B cell (primary cell): ENCODE data around the gene DNAH2. TPM values are rescaled to one million over a fixed set of nuclear protein-coding genes. Genes with fewer than 3 reads are reported as not detected.

Experiments
- ATAC-seq: fragments of 200-7000 bp; cut with Tn5 transposase; one replicate; pipeline ENCODE4 v1.10.0; 2021; ENCODE audit warnings: low read depth, mild to moderate bottlenecking, moderate number of reproducible peaks, moderate library complexity
- CTCF ChIA-PET: fragments of 350-600 bp; sonication (Branson Sonifier 250); formaldehyde crosslinking; loops from one replicate; lab custom pipeline; 2021; ENCODE audit warnings: antibody characterized with exemption, inconsistent platforms; lab: Charles Lee
- POLR2A ChIA-PET: fragments of 350-600 bp; sonication (Branson Sonifier 250); formaldehyde crosslinking; loops from one replicate; lab custom pipeline; 2021; ENCODE audit warnings: antibody characterized with exemption; lab: Charles Lee
- DNase-seq: peaks from one replicate; pipeline ENCODE4 v3.0.0; 2013
- H2AFZ ChIP-seq: 2 replicates; pipeline ENCODE4 v1.6.1; 2012; ENCODE audit warnings: mild to moderate bottlenecking, low read depth, low read length; ENCODE audit not compliant: insufficient read depth, poor library complexity, severe bottlenecking
- H3K27ac ChIP-seq, 2 donors: 1 replicate in 1 of 2; 2 replicates in 1 of 2; pipeline ENCODE4 v1.5.1; 2012 to 2013; ENCODE audit warnings: low read length in 2 of 2, mild to moderate bottlenecking in 2 of 2, moderate library complexity in 1 of 2
- H3K27me3 ChIP-seq, 4 experiments: fragments of 200-600 bp in 1 of 4; sonication (generic) in 1 of 4; replicated peaks in 1 of 4; 1 replicate in 2 of 4; 2 replicates in 2 of 4; pipeline versions ENCODE4 v1.6.1 to v1.7.0; 2013 to 2016; ENCODE audit warnings: low read length in 3 of 4, mild to moderate bottlenecking in 2 of 4, mixed read lengths in 1 of 4, moderate library complexity in 1 of 4; ENCODE audit not compliant: insufficient read depth in 4 of 4, control insufficient read depth in 3 of 4; ENCODE audit errors: control extremely low read depth in 1 of 4
- H3K36me3 ChIP-seq, 2 experiments: replicated peaks in 1 of 2; 1 replicate in 1 of 2; 2 replicates in 1 of 2; pipeline versions ENCODE4 v1.6.1 to v1.7.1; 2013; ENCODE audit warnings: low read length in 1 of 2; ENCODE audit not compliant: insufficient read depth in 2 of 2, control insufficient read depth in 1 of 2; ENCODE audit errors: control extremely low read depth in 1 of 2, extremely low read depth in 1 of 2
- H3K4me1 ChIP-seq, 2 donors: fragments of 200-600 bp in 1 of 2; sonication (generic) in 1 of 2; 1 replicate in 1 of 2; 2 replicates in 1 of 2; pipeline versions ENCODE4 v1.5.1 to v1.6.1; 2013 to 2017; ENCODE audit warnings: low read length in 2 of 2; ENCODE audit not compliant: control insufficient read depth in 2 of 2, insufficient read depth in 2 of 2
- H3K4me2 ChIP-seq: replicated peaks from 2 replicates; pipeline ENCODE3; 2012; ENCODE audit warnings: mild to moderate bottlenecking, low read depth, low read length; ENCODE audit not compliant: poor library complexity, severe bottlenecking
- H3K4me3 ChIP-seq, 5 experiments: fragments of 200-600 bp in 1 of 5; sonication (generic) in 1 of 5; 1 replicate in 3 of 5; 2 replicates in 2 of 5; pipeline versions ENCODE4 v1.5.1 to v1.7.0; 2011 to 2016; ENCODE audit warnings: low read length in 4 of 5, mild to moderate bottlenecking in 4 of 5, low read depth in 2 of 5, control low read depth in 1 of 5, moderate library complexity in 1 of 5; ENCODE audit not compliant: insufficient read depth in 1 of 5; ENCODE audit errors: control extremely low read depth in 1 of 5, extremely low read depth in 1 of 5
- H3K79me2 ChIP-seq: fragments of 200-600 bp; sonication (generic); one replicate; pipeline ENCODE4 v1.6.0; 2016; ENCODE audit warnings: low read length; ENCODE audit not compliant: control insufficient read depth, insufficient read depth
- H3K9ac ChIP-seq: fragments of 200-600 bp; sonication (generic); 2 replicates; pipeline ENCODE4 v1.6.1; 2017; ENCODE audit warnings: mild to moderate bottlenecking, low read length, moderate library complexity
- H3K9me3 ChIP-seq, 3 donors: one replicate each; pipeline versions ENCODE4 v1.6.1 to v1.7.1; 2013; ENCODE audit warnings: low read length in 2 of 3; ENCODE audit not compliant: control insufficient read depth in 2 of 3, insufficient read depth in 1 of 3; ENCODE audit errors: control extremely low read depth in 1 of 3
- H4K20me1 ChIP-seq: 2 replicates; pipeline ENCODE4 v1.6.0; 2012; ENCODE audit warnings: mild to moderate bottlenecking, low read length; ENCODE audit not compliant: insufficient read depth, control insufficient read depth, poor library complexity, severe bottlenecking
- H3K27ac Mint-ChIP-seq: one replicate; pipeline ENCODE4 v1.8.0; 2021; ENCODE audit warnings: mixed read lengths
- H3K27me3 Mint-ChIP-seq: one replicate; pipeline ENCODE4 v1.8.0; 2021; ENCODE audit warnings: mixed read lengths
- H3K4me1 Mint-ChIP-seq: one replicate; pipeline ENCODE4 v1.8.0; 2021; ENCODE audit warnings: mixed read lengths
- H3K4me3 Mint-ChIP-seq: one replicate; pipeline ENCODE4 v1.8.0; 2021; ENCODE audit warnings: mixed read lengths
- H3K9me3 Mint-ChIP-seq: one replicate; pipeline ENCODE4 v1.8.0; 2022; ENCODE audit warnings: mixed read lengths; ENCODE audit not compliant: insufficient read depth
- EZH2 ChIP-seq: IDR thresholded peaks from 2 replicates; pipeline ENCODE4 v1.6.1; 2012; ENCODE audit warnings: borderline replicate concordance, low read depth, mild to moderate bottlenecking, moderate library complexity, low read length; ENCODE audit not compliant: insufficient read depth, poor library complexity, severe bottlenecking
- WGBS: methylation state at CpG from one replicate; pipeline ENCODE4 v1.1.5; 2013; ENCODE audit warnings: missing lambda C conversion rate; ENCODE audit not compliant: insufficient coverage; 5-methylcytosine and 5-hydroxymethylcytosine counted together
- intact Hi-C: fragments of 100-400 bp; cut with micrococcal nuclease; formaldehyde crosslinking; loops from one replicate; pipeline ENCODE4 v1.10.0; 2022
- polyA plus RNA-seq: library from polyadenylated mRNA; depleted of rRNA; stranded (reverse); fragments of >200 nt; gene quantifications from 2 replicates; pipeline ENCODE4 v1.2.3, GENCODE V29; 2012
- total RNA-seq, 2 donors: library from RNA; stranded (reverse); fragments of 120-200 nt in 1 of 2; gene quantifications; 1 replicate in 1 of 2; 2 replicates in 1 of 2; pipeline versions ENCODE4 v1.2.3 to v1.2.4, GENCODE V29; 2013 to 2022
- TF ChIP-seq, protein P1 (sequence below): fragments of 200-600 bp; IDR thresholded peaks from one replicate; pipeline ENCODE4 v1.8.0; 2022; ENCODE audit warnings: antibody characterized with exemption, mild to moderate bottlenecking

The DNAH2 gene
- total and polyA plus RNA-seq, 2 donors (not counting 1 experiment from before 2014, with no cell fraction given), result 0.03 TPM; not detected in 1

DNA sequence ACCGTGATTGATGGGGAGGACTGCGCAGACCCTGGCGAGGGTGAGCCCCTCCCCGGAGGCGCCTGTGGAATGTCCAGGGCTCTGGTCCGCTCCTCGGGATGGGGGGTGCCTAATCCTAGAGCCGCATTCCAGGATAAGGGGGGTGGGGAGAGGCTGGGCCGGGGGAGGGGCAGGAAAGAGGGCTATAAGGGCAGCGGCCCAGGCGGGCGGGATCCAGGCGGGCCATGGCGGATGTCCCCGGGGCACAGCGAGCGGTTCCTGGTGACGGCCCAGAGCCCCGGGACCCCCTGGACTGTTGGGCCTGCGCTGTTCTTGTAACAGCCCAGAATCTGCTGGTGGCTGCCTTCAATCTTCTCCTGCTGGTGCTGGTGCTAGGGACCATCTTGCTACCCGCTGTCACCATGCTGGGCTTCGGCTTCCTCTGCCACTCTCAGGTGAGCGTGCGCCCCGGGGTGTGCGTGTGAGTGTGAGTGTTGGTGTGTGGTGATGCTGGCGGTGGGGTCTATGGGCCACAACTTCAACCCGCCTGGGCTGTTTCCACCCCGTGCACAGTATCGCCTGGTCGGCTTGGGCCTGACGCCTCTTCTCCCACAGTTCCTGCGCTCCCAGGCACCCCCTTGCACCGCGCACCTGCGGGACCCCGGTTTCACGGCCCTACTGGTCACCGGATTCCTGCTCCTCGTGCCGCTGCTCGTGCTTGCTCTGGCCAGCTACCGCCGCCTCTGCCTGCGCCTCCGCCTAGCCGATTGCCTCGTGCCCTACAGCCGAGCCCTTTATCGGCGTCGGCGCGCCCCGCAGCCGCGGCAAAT lies 137.5 kb downstream of the DNAH2 start, which contains the start of gene TMEM88:
Gene TMEM88, plus strand, starts transcription at position 216 of the 809 bp plus-strand sequence. Its CDS starts 9 bp downstream, at position 225.
- Histone ChIP-seq H3K9ac (peak within 1 kb of the TSS; percentile 82), H4K20me1 (peaks cover 37% of the 10 kb centered on the region), H3K27ac (no peak within 1 kb of the TSS), H3K4me2 (peak within 1 kb of the TSS; percentile 83), H3K9me3 (no peaks in the 10 kb centered on the region), H3K27me3 (no peaks in the 10 kb centered on the region), H3K36me3 (peaks cover 0 to 9% of the 10 kb centered on the region in 2 experiments), H3K4me3 (peak within 1 kb of the TSS in 1 of 5 experiments; percentile 92), H2AFZ (no peak within 1 kb of the TSS), H3K4me1 (peaks cover 27 to 45% of the 10 kb centered on the region in 2 donors), H3K79me2 (peaks cover 9% of the 10 kb centered on the region)
- WGBS, result 92% methylated on average over 46 of the region's 57 CpGs
- no peak within 1 kb of the TSS for H3K4me3 Mint-ChIP-seq
- no peak for TF ChIP-seq EZH2
- TF ChIP-seq, protein P1, sequence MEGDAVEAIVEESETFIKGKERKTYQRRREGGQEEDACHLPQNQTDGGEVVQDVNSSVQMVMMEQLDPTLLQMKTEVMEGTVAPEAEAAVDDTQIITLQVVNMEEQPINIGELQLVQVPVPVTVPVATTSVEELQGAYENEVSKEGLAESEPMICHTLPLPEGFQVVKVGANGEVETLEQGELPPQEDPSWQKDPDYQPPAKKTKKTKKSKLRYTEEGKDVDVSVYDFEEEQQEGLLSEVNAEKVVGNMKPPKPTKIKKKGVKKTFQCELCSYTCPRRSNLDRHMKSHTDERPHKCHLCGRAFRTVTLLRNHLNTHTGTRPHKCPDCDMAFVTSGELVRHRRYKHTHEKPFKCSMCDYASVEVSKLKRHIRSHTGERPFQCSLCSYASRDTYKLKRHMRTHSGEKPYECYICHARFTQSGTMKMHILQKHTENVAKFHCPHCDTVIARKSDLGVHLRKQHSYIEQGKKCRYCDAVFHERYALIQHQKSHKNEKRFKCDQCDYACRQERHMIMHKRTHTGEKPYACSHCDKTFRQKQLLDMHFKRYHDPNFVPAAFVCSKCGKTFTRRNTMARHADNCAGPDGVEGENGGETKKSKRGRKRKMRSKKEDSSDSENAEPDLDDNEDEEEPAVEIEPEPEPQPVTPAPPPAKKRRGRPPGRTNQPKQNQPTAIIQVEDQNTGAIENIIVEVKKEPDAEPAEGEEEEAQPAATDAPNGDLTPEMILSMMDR, result no peak
- no peaks in the 10 kb centered on the region for H3K9me3 Mint-ChIP-seq
- no peaks in the 10 kb centered on the region for H3K27me3 Mint-ChIP-seq
- intact Hi-C loops, result loop anchor here (5.0 kb wide), 4 partner anchors 62 to 603 kb away; partner anchors contain the start of genes CTDNEP1, ELP5, RNF227 and TP53
- ChIA-PET CTCF (interaction anchor here (2.6 kb wide), 2 partner anchors 13 to 18 kb away, joined by 26 to 53 read pairs; no protein-coding TSS in a partner anchor), POLR2A (interaction anchor here (0.6 to 0.7 kb wide), 3 partner anchors 9 to 20 kb away, joined by 4 to 8 read pairs (median 4); no protein-coding TSS in a partner anchor)
- ATAC-seq, result no peak
- H3K4me1 Mint-ChIP-seq, result peaks cover 22% of the 10 kb centered on the region
- H3K27ac Mint-ChIP-seq, result no peak within 1 kb of the TSS
- DNase-seq, result peak; percentile 60
